8988T (cell line): Measurements from ENCODE around the gene PTRH2.

Source experiments
- DNase-seq: peaks from one replicate; pipeline ENCODE4 v3.0.0; 2011

PTRH2 gene

GRCh38 chr17:59716427-59716826, 9.2 kb upstream of the PTRH2 start:
- no peak for DNase-seq

GRCh38 chr17:59714255-59714654, 7.0 kb upstream of the PTRH2 start:
- DNase-seq, result no peak

- DNase-seq, result no peak
Measured at GRCh38 chr17:59712862-59713261, 5.6 kb upstream of the PTRH2 start.

DNA sequence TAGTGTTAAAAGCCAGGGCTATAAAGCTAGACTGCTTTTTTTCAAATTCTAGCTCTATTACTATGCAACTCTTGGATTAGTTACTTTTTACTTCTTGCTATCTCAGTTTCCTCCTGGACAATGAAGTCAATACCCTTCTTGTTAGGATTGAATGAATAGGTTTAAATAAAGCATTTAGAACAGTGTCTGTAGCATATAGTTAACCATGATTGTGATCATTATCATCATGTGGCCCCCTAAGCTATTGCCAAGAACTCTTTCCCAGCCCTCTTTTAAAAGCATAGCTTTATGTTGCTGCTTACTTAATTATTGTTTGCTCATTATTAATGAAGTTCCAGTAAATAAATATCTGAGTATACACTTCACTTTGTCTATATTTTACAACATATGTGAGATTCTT, 4.7 kb upstream of the PTRH2 start:
- no peak for DNase-seq

DNA sequence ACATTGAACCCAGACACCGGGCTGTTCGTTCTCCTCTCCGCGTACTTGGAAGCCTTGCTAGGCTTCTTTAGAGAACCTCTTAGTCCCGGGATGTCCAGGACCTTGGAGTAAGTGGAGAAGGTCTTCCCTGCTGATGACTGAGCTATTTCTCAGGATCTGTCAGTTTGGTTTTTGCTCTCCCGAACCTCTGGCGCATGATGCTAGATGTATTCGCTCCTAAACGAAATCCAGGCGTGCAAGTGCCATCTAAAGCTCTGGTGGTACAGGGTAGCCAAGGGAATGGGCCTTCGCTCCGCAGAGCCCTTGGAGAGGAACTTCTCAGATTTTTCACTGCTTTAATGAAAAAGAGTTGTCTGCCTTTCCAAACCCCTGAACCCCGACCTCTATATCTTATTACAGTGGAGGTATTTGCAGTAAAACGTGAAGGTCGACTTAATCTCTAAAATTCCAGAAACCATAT, 771 bp upstream of the PTRH2 start:
- DNase-seq, result no peak

- no peak for DNase-seq
Measured at GRCh38 chr17:59702304-59702703, 4.9 kb downstream of the PTRH2 start.

DNA sequence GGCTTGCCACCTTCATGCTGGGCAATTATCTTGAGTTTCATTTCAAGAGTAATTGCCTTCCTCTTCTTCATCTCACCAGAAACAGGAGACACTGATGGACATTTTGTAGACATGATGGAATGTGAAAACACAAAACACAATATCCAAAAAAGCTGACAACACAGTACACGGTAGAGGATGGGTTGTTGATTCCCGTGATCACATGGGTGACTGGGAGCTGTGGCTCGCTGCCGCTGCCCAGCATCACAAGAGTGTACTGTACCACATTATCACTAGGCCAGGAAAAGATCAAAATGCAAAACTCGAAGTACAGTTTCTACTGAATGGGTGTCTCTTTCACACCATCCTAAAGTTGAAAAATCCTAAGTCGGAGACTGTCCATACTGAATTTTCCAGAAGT, 7.4 kb downstream of the PTRH2 start:
- DNase-seq, result no peak

DNA sequence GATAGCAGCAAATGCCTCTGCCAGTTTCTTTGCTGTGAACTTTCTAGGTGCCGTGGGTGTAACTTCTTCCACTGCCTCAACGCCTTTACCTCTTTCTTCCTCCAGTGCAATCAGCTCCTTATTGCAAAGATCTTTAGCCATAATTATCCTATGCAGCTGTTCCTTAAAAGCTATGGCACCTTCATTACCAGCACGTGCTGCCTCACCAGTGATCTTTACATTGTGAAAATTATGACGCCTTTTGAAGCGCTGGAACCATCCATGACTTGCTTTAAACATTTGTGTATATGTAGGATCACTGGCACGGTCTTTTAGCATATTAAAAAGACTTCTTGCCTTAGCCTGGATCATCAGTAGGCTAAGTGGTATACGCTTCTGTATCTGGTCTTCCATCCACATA, 8.0 kb downstream of the PTRH2 start:
- no peak for DNase-seq

- DNase-seq, result no peak
Measured at GRCh38 chr17:59698143-59698542, 9.1 kb downstream of the PTRH2 start.

- DNase-seq, result no peak
Measured at GRCh38 chr17:59696682-59697277, 10.4 kb downstream of the PTRH2 start.

GRCh38 chr17:59695945-59696681, 11.1 kb downstream of the PTRH2 start:
- DNase-seq, result no peak

DNA sequence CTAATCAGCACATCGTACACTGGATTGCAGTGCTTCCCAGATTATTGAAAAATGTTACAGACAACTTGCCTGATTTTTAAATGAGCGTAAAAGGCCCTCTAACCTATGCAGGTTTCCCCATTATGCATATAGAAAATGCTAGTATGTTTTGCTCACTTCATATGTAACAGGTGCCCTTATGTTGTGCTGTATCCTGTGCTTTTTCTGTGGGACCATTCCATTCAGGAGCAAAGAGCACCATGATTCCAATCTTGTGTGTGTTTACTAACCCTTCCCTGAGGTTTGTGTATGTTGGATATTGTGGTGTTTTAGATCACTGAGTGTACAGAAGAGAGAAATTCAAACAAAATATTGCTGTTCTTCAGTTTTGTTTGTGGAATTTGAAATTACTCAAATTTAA, 12.9 kb downstream of the PTRH2 start:
- no peak for DNase-seq

DNA sequence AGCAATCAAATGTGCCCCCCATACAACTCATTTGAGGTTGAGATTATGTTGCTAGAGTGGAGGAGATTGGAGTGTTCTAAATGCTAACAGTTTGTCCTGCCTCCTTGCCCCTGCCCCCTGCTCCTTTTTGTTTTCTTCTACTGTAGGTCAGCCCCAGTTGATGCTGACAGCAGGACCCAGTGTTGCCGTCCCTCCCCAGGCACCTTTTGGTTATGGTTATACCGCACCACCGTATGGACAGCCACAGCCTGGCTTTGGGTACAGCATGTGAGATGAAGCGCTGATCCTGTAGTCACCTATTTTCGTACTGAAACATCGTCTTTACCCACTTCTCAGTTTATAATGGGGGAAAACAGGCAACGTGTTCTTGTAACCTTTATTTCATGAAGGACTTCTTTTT, 13.6 kb downstream of the PTRH2 start:
- DNase-seq, result no peak

GRCh38 chr17:59688496-59688895, 18.7 kb downstream of the PTRH2 start:
- DNase-seq, result no peak

- no peak for DNase-seq
Measured at GRCh38 chr17:59688008-59688407, 19.2 kb downstream of the PTRH2 start.

DNA sequence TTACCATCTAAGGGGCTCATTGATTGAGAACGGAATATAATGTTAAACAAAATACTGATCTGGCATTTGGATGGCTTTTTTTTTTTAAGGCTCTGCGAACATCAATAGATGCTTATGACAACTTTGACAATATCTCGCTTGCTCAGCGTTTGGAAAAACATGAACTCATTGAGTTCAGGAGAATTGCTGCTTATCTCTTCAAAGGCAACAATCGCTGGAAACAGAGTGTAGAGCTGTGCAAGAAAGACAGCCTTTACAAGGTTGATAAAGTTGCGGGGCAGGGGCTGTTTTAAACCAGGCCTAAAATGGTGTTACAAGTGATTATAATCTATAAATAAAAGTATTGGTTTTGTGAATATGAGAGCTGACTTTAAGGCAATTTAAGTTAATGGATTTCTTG, 22.3 kb downstream of the PTRH2 start:
- DNase-seq, result no peak

DNA sequence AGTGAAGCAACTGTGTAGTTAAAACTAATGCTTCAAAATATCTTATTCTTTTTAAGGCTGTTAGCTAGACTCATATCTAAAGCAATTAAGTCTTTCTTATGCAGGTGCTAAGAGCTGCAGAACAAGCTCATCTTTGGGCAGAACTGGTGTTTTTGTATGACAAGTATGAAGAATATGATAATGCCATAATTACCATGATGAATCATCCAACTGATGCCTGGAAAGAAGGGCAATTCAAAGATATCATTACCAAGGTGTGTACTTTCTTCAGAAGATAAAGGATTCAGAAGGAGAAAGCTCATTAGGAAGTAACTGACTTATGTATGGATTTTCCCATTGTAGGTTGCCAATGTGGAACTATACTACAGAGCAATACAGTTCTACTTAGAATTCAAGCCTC, 23.9 kb downstream of the PTRH2 start:
- no peak for DNase-seq

DNA sequence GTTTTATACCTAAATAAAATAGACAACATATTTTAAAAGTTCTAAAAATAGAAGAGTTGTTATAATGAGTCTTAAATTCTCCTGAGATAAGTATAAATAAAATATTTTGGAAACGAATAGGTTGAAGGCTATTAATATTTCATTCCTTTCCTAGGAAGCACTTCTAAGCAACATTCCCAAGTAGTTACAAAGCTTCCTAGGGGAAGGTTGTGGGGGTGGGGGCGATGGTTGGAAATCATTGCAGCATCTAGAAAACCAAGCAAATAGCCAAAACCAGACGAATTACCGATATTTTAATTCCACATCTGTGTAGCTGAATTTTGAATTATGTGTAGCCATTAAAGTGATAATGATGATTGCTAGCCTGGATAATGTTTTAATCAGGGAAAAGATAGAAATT, 26.9 kb downstream of the PTRH2 start:
- DNase-seq, result no peak

DNA sequence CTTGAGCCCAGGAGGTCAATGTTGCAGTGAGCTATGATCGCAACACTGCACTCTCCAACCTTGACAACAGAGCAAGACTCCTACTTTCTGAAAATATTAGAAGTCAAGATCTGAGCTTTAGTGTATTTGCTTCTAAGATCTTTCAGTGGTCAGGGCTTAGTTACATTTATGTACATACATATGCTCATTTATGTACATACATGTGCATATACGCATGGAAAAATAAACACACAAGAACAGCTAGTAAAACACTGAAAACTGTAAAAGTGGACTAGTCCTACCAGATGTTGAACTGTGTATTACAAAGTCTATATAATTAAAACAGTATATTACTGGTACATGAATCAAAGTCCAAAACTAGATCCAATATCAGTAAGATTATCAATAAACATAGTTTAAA, 28.3 kb downstream of the PTRH2 start:
- DNase-seq, result no peak

DNA sequence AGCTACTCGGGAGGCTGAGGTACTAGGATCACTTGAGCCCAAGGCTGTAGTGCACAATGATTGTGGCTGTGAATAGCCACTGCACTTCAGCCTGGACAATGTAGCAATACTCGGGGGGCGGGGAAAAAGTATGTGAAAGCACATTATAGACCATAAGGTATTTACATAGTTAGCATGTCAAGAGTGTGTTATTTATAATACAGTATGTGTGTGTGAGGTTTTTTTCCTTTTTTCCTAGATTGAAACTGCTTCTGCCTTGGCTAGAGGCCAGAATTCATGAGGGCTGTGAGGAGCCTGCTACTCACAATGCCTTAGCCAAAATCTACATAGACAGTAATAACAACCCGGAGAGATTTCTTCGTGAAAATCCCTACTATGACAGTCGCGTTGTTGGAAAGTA, 30.5 kb downstream of the PTRH2 start:
- DNase-seq, result no peak

GRCh38 chr17:59675231-59675630, 32.0 kb downstream of the PTRH2 start:
- DNase-seq, result no peak

DNA sequence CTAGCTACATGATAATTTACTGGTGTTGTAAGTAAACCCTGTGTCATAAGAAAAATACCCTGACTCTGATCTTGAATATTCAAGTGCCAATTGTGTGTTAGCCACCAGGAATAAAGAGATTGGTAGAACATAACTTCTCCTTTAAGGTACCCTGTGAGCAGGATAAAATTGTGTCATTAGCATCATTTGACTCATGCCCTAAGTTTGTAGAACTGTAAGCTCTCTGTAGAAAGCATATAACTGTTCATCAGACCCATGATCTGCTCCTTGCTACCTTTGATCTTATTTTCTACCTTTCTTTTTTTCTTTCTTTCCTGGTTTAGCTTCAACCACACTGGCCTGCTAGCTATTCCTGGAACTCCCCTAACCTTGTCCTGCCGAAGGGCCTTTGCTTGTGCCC, 35.8 kb downstream of the PTRH2 start:
- DNase-seq, result no peak

DNA sequence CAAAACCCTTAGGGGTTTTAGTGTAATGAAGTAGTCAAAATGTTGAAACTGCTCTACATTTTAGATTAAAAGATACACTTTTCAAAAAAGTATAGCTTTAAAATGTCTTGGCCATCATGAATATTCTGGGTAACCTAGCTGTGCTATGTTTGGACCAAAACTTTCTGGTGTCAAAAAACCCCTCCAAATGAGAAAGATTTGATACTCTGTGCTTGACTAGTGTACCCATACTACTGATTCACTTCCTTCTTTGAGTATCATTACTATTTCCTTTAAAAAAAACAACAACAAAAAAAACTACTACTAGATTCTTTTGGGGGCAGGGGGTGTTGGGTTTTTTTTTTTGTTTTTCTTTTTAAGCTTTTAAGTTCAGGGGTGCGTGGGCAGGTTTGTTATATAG, 37.3 kb downstream of the PTRH2 start:
- DNase-seq, result no peak

DNA sequence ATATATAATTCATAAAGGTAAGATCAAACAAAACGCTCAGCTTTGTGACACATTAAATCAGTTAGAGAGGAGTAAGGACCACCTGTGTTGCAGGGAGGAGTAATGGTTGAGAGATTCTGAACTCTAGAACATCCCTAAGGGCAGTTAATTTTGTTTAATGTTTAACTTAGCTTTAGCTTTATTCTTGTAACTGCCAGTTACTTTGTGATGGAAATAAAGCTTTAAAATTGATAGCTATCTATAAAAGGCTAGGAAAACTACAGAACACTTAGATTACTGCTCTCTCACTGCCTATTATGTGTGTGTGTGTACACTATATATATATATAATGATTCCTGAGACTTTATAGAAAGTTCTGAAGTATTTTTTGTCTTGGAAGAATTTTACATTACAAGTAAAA, 37.8 kb downstream of the PTRH2 start:
- DNase-seq, result no peak

DNA sequence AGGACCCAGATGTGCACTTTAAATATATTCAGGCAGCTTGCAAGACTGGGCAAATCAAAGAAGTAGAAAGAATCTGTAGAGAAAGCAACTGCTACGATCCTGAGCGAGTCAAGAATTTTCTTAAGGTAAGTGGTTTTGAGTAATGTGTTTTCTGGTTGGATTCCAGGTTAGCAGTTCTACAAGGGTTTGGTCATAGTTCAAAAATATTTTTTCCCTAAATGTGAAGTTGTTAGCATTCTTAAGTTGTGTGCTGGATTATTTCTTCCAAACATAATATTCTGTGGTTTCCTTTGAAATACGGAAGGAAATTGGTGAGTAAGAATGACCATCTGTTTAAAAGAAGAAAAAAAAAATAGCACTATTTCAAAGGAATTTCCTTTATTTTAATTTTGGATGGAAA, 38.4 kb downstream of the PTRH2 start:
- DNase-seq, result no peak
